SK-N-SH (cell line): ENCODE results near the gene CABLES2. TPM values are rescaled to one million over a fixed set of nuclear protein-coding genes. Genes with fewer than 3 reads are reported as not detected.

ENCODE experiments used
- CTCF ChIA-PET: fragments of 300-600, 350-600 bp; formaldehyde crosslinking; extraction: SDS; loops from one replicate; lab custom pipeline; 2021; lab: Yijun Ruan, JAX
- POLR2A ChIA-PET: fragments of 350-600 bp; sonication (Branson Sonifier 250); formaldehyde crosslinking; extraction: SDS; loops from one replicate; lab custom pipeline; 2020; ENCODE audit warnings: antibody characterized with exemption, inconsistent platforms; lab: Yijun Ruan, JAX
- DNase-seq: peaks from one replicate; pipeline ENCODE4 v3.0.0; 2012
- H2AFZ ChIP-seq: fragments of 200-600 bp; sonication (generic); 2 replicates; pipeline ENCODE4 v1.8.1; 2016; ENCODE audit warnings: antibody characterized with exemption, mild to moderate bottlenecking, low read depth
- H3F3A ChIP-seq: fragments of 200-600 bp; sonication (generic); replicated peaks from 2 replicates; pipeline ENCODE3; 2016; ENCODE audit warnings: antibody characterized with exemption, mild to moderate bottlenecking; ENCODE audit not compliant: insufficient read depth
- H3K27ac ChIP-seq, 2 experiments: fragments of 200-500 bp in 1 of 2; fragments of 200-600 bp in 1 of 2; sonication (Bioruptor generic) in 1 of 2; sonication (generic), shearing (Covaris generic) in 1 of 2; 2 replicates each; pipeline versions ENCODE4 v1.5.1 to v1.6.1; 2014 to 2016; ENCODE audit warnings: low read depth in 2 of 2, inconsistent platforms in 1 of 2, low read length in 1 of 2, mild to moderate bottlenecking in 1 of 2, mixed read lengths in 1 of 2
- H3K27me3 ChIP-seq: fragments of 200-600 bp; sonication (generic), shearing (Covaris generic); 2 replicates; pipeline ENCODE4 v1.6.1; 2016; ENCODE audit warnings: mixed run types; ENCODE audit not compliant: insufficient read depth
- H3K36me3 ChIP-seq, 2 experiments: fragments of 200-500 bp in 1 of 2; fragments of 200-600 bp in 1 of 2; sonication (Bioruptor generic) in 1 of 2; sonication (generic) in 1 of 2; replicated peaks in 1 of 2; 2 replicates each; pipeline versions ENCODE3 to v1.5.1; 2014 to 2016; ENCODE audit warnings: low read length in 1 of 2, mild to moderate bottlenecking in 1 of 2; ENCODE audit not compliant: insufficient read depth in 2 of 2, control insufficient read depth in 1 of 2
- H3K4me1 ChIP-seq, 2 experiments: fragments of 200-500 bp in 1 of 2; fragments of 200-600 bp in 1 of 2; sonication (Bioruptor generic) in 1 of 2; sonication (generic), shearing (Covaris generic) in 1 of 2; 2 replicates each; pipeline versions ENCODE4 v1.5.1 to v1.6.1; 2014 to 2016; ENCODE audit warnings: low read depth in 1 of 2, low read length in 1 of 2, mixed run types in 1 of 2; ENCODE audit not compliant: insufficient read depth in 2 of 2, control insufficient read depth in 1 of 2
- H3K4me2 ChIP-seq: fragments of 200-600 bp; sonication (generic), shearing (Covaris generic); 2 replicates; pipeline ENCODE4 v1.6.1; 2017; ENCODE audit warnings: mixed run types
- H3K4me3 ChIP-seq, 2 experiments: fragments of 200-500 bp in 1 of 2; fragments of 200-600 bp in 1 of 2; sonication (Bioruptor generic) in 1 of 2; sonication (generic), shearing (Covaris generic) in 1 of 2; 2 replicates each; pipeline versions ENCODE4 v1.5.1 to v1.8.1; 2014 to 2016; ENCODE audit warnings: low read depth in 2 of 2, inconsistent platforms in 1 of 2, low read length in 1 of 2, mild to moderate bottlenecking in 1 of 2, mixed read lengths in 1 of 2, moderate library complexity in 1 of 2
- H3K79me2 ChIP-seq: fragments of 200-600 bp; sonication (generic); 2 replicates; pipeline ENCODE4 v1.8.1; 2017; ENCODE audit warnings: mild to moderate bottlenecking; ENCODE audit not compliant: insufficient read depth
- H3K9ac ChIP-seq: fragments of 200-600 bp; sonication (generic); 2 replicates; pipeline ENCODE4 v1.6.1; 2017; ENCODE audit warnings: mixed run types
- H3K9me2 ChIP-seq: fragments of 200-600 bp; sonication (generic); 2 replicates; pipeline ENCODE4 v1.6.1; 2017; ENCODE audit warnings: mixed run types
- H3K9me3 ChIP-seq: fragments of 200-600 bp; sonication (generic); 2 replicates; pipeline ENCODE4 v1.6.1; 2017; ENCODE audit warnings: mixed run types, mild to moderate bottlenecking, moderate library complexity
- H4K20me1 ChIP-seq: fragments of 200-600 bp; sonication (generic); 2 replicates; pipeline ENCODE4 v1.6.1; 2017; ENCODE audit warnings: mild to moderate bottlenecking, mixed run types; ENCODE audit not compliant: insufficient read depth
- CHD2 ChIP-seq: fragments of 150-350 bp; IDR thresholded peaks from 2 replicates; pipeline ENCODE4 v1.6.1; 2018; ENCODE audit warnings: low read length; ENCODE audit not compliant: partially characterized antibody
- CTCF ChIP-seq: fragments of 200-600 bp; sonication (generic); IDR thresholded peaks from 2 replicates; pipeline ENCODE4 v1.6.1; 2017; ENCODE audit warnings: antibody characterized with exemption, mild to moderate bottlenecking, moderate library complexity
- FOSL2 ChIP-seq: IDR thresholded peaks from 2 replicates; pipeline ENCODE4 v1.4.0; 2012; ENCODE audit warnings: low read depth, mild to moderate bottlenecking, moderate library complexity, borderline replicate concordance
- FOXJ3 ChIP-seq: sonication (generic); formaldehyde crosslinking; IDR thresholded peaks from 2 replicates; pipeline ENCODE4 v1.5.1; 2020; ENCODE audit warnings: mild to moderate bottlenecking, missing genetic modification reagents
- MXI1 ChIP-seq: IDR thresholded peaks from 2 replicates; pipeline ENCODE4 v1.6.1; 2012; ENCODE audit warnings: mild to moderate bottlenecking, low read depth, low read length, improper control_type of control experiment
- PBX3 ChIP-seq: IDR thresholded peaks from 2 replicates; pipeline ENCODE4; 2012
- RCOR1 ChIP-seq: fragments of 150-350 bp; IDR thresholded peaks from 2 replicates; pipeline ENCODE4 v1.6.1; 2017; ENCODE audit warnings: antibody characterized with exemption, low read length
- REST ChIP-seq: IDR thresholded peaks from 2 replicates; pipeline ENCODE4 v1.6.1; 2012; ENCODE audit warnings: mild to moderate bottlenecking, low read depth, low read length, moderate library complexity
- RXRA ChIP-seq: IDR thresholded peaks from 2 replicates; pipeline ENCODE4 v1.4.0; 2012; ENCODE audit warnings: low read depth, mild to moderate bottlenecking, borderline replicate concordance
- SIN3A ChIP-seq: IDR thresholded peaks from 2 replicates; pipeline ENCODE4 v1.6.1; 2012; ENCODE audit warnings: low read depth, mild to moderate bottlenecking, low read length, moderate library complexity, borderline replicate concordance
- TAF1 ChIP-seq: IDR thresholded peaks from 2 replicates; pipeline ENCODE4 v1.6.1; 2012; ENCODE audit warnings: low read depth, mild to moderate bottlenecking, low read length, moderate library complexity, borderline replicate concordance
- ZBTB33 ChIP-seq: IDR thresholded peaks from 2 replicates; pipeline ENCODE4 v1.4.0; 2012; ENCODE audit warnings: low read depth, borderline replicate concordance
- WGBS: methylation state at CpG from one replicate; pipeline ENCODE4 v1.1.6; 2017; ENCODE audit warnings: low lambda C conversion rate; 5-methylcytosine and 5-hydroxymethylcytosine counted together
- polyA plus RNA-seq, 3 experiments: library from polyadenylated mRNA; depleted of rRNA; stranded (reverse); fragments of >200 nt; gene quantifications; 2 replicates each; pipeline ENCODE4 v1.2.3, GENCODE V29; 2012
- TF ChIP-seq, protein P1 (sequence below): IDR thresholded peaks from 2 replicates; pipeline ENCODE4 v1.4.0; 2012; ENCODE audit warnings: low read depth

The CABLES2 gene
- polyA plus RNA-seq, 1 of the 3 experiments (the other 2 are of a cell fraction): 4.8 TPM

GRCh38 chr20:62455929-62456328 lies 48.8 kb upstream of the CABLES2 start:
- Histone ChIP-seq H3K27me3 (no peaks in the 10 kb centered on the region), H3K9me2 (no peaks in the 10 kb centered on the region), H3K9ac (no peak overlapping the region), H3K4me1 (no peaks in the 10 kb centered on the region; a peak in 1 of 4 replicates), H3K79me2 (no peaks in the 10 kb centered on the region), H3K27ac (no peak overlapping the region), H4K20me1 (no peaks in the 10 kb centered on the region), H3K36me3 (no peaks in the 10 kb centered on the region), H3K4me2 (no peak overlapping the region), H3K9me3 (no peaks in the 10 kb centered on the region), H2AFZ (no peak overlapping the region), H3K4me3 (no peak overlapping the region), H3F3A (no peaks in the 10 kb centered on the region)
- ChIA-PET POLR2A (no interaction called here), CTCF (interaction anchor here (1.0 to 1.6 kb wide), 4 partner anchors 21 to 161 kb away, joined by 3 to 4 read pairs (median 4); no protein-coding TSS in a partner anchor)
- no peak for DNase-seq
- WGBS: 32% methylated on average over 4 of the region's 15 CpGs
- TF ChIP-seq REST (no peak), TAF1 (no peak), CHD2 (no peak), CTCF (no peak)

GRCh38 chr20:62454904-62455636 lies 48.0 kb upstream of the CABLES2 start:
- 76% methylated on average over 14 of the region's 30 CpGs for WGBS
- H4K20me1 ChIP-seq: no peaks in the 10 kb centered on the region

More at GRCh38 chr20:62454904-62455636, 48.0 kb upstream of the CABLES2 start:
- H3K9ac ChIP-seq: no peak overlapping the region
- CTCF ChIA-PET: interaction anchor here (0.6 to 1.6 kb wide), 5 partner anchors 22 to 213 kb away, joined by 3 to 4 read pairs (median 3); no protein-coding TSS in a partner anchor
- POLR2A ChIA-PET: no interaction called here
- no peaks in the 10 kb centered on the region for H3F3A ChIP-seq
- TF ChIP-seq MXI1 (no peak), FOXJ3 (CRISPR knock-in tag) (no peak), ZBTB33 (no peak), RXRA (no peak), PBX3 (no peak), FOSL2 (no peak), SIN3A (no peak), RCOR1 (no peak)
- TF ChIP-seq, protein P1, sequence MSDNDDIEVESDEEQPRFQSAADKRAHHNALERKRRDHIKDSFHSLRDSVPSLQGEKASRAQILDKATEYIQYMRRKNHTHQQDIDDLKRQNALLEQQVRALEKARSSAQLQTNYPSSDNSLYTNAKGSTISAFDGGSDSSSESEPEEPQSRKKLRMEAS: no peak
- no peaks in the 10 kb centered on the region for H3K79me2 ChIP-seq
- no peak for DNase-seq
- no peaks in the 10 kb centered on the region for H3K36me3 ChIP-seq
- no peaks in the 10 kb centered on the region for H3K27me3 ChIP-seq
- no peak overlapping the region for H3K4me2 ChIP-seq
- no peaks in the 10 kb centered on the region for H3K9me3 ChIP-seq
- no peak overlapping the region for H3K4me3 ChIP-seq
- peaks cover 0 to 6% of the 10 kb centered on the region in 2 experiments; a peak in 1 of 4 replicates for H3K4me1 ChIP-seq
- no peak overlapping the region for H2AFZ ChIP-seq
- H3K27ac ChIP-seq: no peak overlapping the region
- no peaks in the 10 kb centered on the region for H3K9me2 ChIP-seq
